Suprapubic skin (tissue), 4 donors: ENCODE measurements around the gene MCL1.

Source experiments
- POLR2A ChIP-seq, 2 donors: fragments of 450-650 bp; IDR thresholded peaks; one replicate each; pipeline ENCODE4 v1.6.1; 2017; ENCODE audit warnings: antibody characterized with exemption in 2 of 2, mild to moderate bottlenecking in 2 of 2, moderate library complexity in 2 of 2
- POLR2AphosphoS5 ChIP-seq, 3 donors: sonication (generic); formaldehyde crosslinking; IDR thresholded peaks; one replicate each; pipeline ENCODE4 v1.6.1; 2017; ENCODE audit warnings: antibody characterized with exemption in 3 of 3
- TF ChIP-seq, protein P1 (sequence below), 2 donors: fragments of 200-600 bp in 1 of 2; fragments of 450-650 bp in 1 of 2; sonication (generic) in 1 of 2; IDR thresholded peaks; one replicate each; pipeline ENCODE4 v1.5.1; 2016 to 2019; ENCODE audit warnings: antibody characterized with exemption in 2 of 2, mild to moderate bottlenecking in 1 of 2, moderate library complexity in 1 of 2

DNA sequence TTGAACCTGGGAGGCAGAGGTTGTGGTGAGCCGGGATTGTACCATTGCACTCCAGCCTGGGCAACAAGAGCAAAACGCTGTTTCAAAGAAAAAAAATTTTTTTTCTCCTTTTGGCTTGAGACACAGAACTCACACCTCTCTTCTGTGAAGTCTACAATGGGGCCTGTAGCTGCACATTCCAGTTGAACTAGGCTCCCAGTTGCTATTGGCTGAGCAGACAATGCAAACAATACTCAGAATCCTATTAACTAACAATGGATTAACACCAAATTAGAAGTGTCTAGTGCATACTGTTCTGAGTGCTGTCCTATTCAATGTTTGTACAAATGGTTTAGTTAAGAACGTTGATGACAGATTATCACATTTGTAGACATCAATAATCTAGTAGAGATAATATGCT, 17.6 kb upstream of the MCL1 start:
- TF ChIP-seq, protein P1, sequence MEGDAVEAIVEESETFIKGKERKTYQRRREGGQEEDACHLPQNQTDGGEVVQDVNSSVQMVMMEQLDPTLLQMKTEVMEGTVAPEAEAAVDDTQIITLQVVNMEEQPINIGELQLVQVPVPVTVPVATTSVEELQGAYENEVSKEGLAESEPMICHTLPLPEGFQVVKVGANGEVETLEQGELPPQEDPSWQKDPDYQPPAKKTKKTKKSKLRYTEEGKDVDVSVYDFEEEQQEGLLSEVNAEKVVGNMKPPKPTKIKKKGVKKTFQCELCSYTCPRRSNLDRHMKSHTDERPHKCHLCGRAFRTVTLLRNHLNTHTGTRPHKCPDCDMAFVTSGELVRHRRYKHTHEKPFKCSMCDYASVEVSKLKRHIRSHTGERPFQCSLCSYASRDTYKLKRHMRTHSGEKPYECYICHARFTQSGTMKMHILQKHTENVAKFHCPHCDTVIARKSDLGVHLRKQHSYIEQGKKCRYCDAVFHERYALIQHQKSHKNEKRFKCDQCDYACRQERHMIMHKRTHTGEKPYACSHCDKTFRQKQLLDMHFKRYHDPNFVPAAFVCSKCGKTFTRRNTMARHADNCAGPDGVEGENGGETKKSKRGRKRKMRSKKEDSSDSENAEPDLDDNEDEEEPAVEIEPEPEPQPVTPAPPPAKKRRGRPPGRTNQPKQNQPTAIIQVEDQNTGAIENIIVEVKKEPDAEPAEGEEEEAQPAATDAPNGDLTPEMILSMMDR (IDR thresholded peaks at IDR 0.05), result no peak
- TF ChIP-seq POLR2A (IDR thresholded peaks at IDR 0.05) (no peak), POLR2AphosphoS5 (IDR thresholded peaks at IDR 0.05) (no peak)
